HepG2 (cell line): Measurements from ENCODE around the gene ANAPC1.
"Not testable (repeated sequence)": the region's sequence is repeated elsewhere in the genome, so short reads cannot be mapped to it uniquely, and the experiment has no call there.

Experiments used
- KLF15 ChIP-seq: sonication (generic); formaldehyde crosslinking; IDR thresholded peaks from 2 replicates; pipeline ENCODE4 v1.8.1; 2023; ENCODE audit warnings: borderline replicate concordance, mild to moderate bottlenecking, inconsistent platforms, missing genetic modification reagents, mixed read lengths
- NCOA2 ChIP-seq: sonication (generic); formaldehyde crosslinking; IDR thresholded peaks from 2 replicates; pipeline ENCODE4 v1.8.0; 2022; ENCODE audit warnings: inconsistent platforms
- PREB ChIP-seq: sonication (generic); formaldehyde crosslinking; IDR thresholded peaks from 2 replicates; pipeline ENCODE4 v1.4.0; 2020; ENCODE audit warnings: missing genetic modification reagents
- TBX3 ChIP-seq: fragments of 450-650 bp; IDR thresholded peaks from 2 replicates; pipeline ENCODE4 v1.6.1; 2017; ENCODE audit warnings: antibody characterized with exemption, mild to moderate bottlenecking, inconsistent platforms, borderline replicate concordance
- ZNF550 ChIP-seq: sonication (generic); formaldehyde crosslinking; IDR thresholded peaks from 2 replicates; pipeline ENCODE4 v1.4.0; 2020; ENCODE audit warnings: mild to moderate bottlenecking, missing genetic modification reagents, borderline replicate concordance

GRCh38 chr2:111766295-111766694 lies 117.7 kb downstream of the ANAPC1 start:
- not testable (repeated sequence) for TF ChIP-seq NCOA2 (CRISPR knock-in tag); KLF15; TBX3; PREB (CRISPR knock-in tag); ZNF550 (CRISPR knock-in tag)
